ENCODE measurements around the gene MARK2. TPM values are rescaled to one million over a fixed set of nuclear protein-coding genes. Genes with fewer than 3 reads are reported as not detected.

The MARK2 gene
- total and polyA plus RNA-seq, 2 donors (not counting 1 experiment from before 2014, with no cell fraction given): 6.4 to 12.3 TPM

DNA sequence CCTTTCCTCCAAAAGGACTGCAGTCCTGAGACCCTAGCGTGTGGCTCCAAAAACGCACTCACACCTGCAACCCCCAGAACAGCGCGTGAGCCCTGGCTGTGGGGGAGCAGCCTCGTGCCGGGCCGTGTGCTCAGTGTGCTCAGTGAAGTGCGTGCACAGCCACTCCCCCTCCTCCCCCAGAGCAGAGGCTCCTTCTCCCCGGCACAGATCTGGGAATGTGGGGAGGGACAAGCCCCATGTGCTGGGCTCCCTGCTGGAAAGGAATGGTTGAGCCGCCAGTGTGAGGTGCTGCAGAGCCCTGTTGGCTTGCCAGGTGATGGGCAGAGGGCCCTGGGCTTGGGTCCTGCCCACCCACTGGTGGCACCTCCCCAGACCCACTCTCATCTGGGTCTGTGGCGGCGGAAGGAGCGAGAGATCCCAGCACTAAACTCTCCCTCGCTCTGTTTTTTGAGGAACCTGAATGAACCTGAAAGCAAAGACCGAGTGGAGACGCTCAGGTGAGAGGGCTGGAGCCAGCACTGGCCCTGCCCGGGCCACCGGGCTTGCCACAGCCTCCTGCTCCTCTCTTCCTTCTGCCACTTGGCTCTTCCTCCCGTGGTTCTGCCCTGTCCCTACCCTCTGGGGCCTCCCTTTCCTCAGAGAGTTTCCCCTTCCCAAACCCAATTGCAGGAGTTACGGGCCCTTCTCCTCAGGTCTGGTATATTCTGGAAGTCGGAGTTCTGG, 69.1 kb downstream of the MARK2 start:
- TF ChIP-seq, protein P1, sequence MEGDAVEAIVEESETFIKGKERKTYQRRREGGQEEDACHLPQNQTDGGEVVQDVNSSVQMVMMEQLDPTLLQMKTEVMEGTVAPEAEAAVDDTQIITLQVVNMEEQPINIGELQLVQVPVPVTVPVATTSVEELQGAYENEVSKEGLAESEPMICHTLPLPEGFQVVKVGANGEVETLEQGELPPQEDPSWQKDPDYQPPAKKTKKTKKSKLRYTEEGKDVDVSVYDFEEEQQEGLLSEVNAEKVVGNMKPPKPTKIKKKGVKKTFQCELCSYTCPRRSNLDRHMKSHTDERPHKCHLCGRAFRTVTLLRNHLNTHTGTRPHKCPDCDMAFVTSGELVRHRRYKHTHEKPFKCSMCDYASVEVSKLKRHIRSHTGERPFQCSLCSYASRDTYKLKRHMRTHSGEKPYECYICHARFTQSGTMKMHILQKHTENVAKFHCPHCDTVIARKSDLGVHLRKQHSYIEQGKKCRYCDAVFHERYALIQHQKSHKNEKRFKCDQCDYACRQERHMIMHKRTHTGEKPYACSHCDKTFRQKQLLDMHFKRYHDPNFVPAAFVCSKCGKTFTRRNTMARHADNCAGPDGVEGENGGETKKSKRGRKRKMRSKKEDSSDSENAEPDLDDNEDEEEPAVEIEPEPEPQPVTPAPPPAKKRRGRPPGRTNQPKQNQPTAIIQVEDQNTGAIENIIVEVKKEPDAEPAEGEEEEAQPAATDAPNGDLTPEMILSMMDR (conservative IDR thresholded peaks at IDR 0.05 in 1 of 2, IDR thresholded peaks at IDR 0.05 in 1 of 2; ENCODE audit: low read depth in 1 of 2, low read length in 2 of 2): no peak
- no peak for TF ChIP-seq EZH2 (IDR thresholded peaks at IDR 0.05; ENCODE audit: low read length, missing control alignments)
- H3K4me3 ChIP-seq (replicated peaks in 1 of 4; ENCODE audit: control extremely low read depth in 1 of 4, insufficient read depth in 1 of 4, low read depth in 3 of 4, low read length in 4 of 4): no peak overlapping the region
- no peak overlapping the region for H3K9ac ChIP-seq (ENCODE audit: insufficient read depth, low read length)
- H3K27ac ChIP-seq (ENCODE audit: insufficient read depth, low read length): no peak overlapping the region
- H3K36me3 ChIP-seq (ENCODE audit: control insufficient read depth, insufficient read depth, low read length): peaks cover 23% of the 10 kb centered on the region
- no peaks in the 10 kb centered on the region for H3K27me3 ChIP-seq (ENCODE audit: control insufficient read depth, insufficient read depth, low read length)
- no peak overlapping the region for H3K4me2 ChIP-seq (ENCODE audit: extremely low read depth, insufficient read depth, low read length)
- H3K79me2 ChIP-seq (ENCODE audit: control insufficient read depth, insufficient read depth, low read length): no peaks in the 10 kb centered on the region
- no peak overlapping the region for H2AFZ ChIP-seq (ENCODE audit: low read length)
- H4K20me1 ChIP-seq (ENCODE audit: control insufficient read depth, extremely low read depth, insufficient read depth, low read length): no peaks in the 10 kb centered on the region
- H3K9me3 ChIP-seq (ENCODE audit: control insufficient read depth, insufficient read depth, low read depth, low read length): no peaks in the 10 kb centered on the region
- DNase-seq (ENCODE audit: low read depth in 2 of 2): no peak
- H3K4me1 ChIP-seq (ENCODE audit: control insufficient read depth, extremely low read depth, insufficient read depth, low read length): peaks cover 3% of the 10 kb centered on the region

DNA sequence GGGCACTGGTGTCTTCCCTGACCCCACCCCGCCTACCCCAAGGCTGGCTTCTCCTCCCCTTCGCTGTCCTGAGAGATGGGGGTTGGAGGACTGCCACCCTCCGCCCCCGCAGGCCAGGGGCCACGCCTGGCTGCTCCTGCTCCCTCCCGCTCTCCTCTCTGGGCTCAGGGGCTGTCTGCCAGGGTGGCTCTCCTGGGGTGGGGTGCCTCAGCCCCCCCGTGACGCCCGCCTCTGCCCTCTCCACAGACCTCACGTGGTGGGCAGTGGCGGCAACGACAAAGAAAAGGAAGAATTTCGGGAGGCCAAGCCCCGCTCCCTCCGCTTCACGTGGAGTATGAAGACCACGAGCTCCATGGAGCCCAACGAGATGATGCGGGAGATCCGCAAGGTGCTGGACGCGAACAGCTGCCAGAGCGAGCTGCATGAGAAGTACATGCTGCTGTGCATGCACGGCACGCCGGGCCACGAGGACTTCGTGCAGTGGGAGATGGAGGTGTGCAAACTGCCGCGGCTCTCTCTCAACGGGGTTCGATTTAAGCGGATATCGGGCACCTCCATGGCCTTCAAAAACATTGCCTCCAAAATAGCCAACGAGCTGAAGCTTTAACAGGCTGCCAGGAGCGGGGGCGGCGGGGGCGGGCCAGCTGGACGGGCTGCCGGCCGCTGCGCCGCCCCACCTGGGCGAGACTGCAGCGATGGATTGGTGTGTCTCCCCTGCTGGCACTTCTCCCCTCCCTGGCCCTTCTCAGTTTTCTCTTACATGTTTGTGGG, 69.9 kb downstream of the MARK2 start:
- H3K4me3 ChIP-seq (replicated peaks in 1 of 4; ENCODE audit: control extremely low read depth in 1 of 4, insufficient read depth in 1 of 4, low read depth in 3 of 4, low read length in 4 of 4): no peak overlapping the region
- no peak overlapping the region for H3K9ac ChIP-seq (ENCODE audit: insufficient read depth, low read length)
- H3K9me3 ChIP-seq (ENCODE audit: control insufficient read depth, insufficient read depth, low read depth, low read length): no peaks in the 10 kb centered on the region
- H3K27me3 ChIP-seq (ENCODE audit: control insufficient read depth, insufficient read depth, low read length): no peaks in the 10 kb centered on the region
- H4K20me1 ChIP-seq (ENCODE audit: control insufficient read depth, extremely low read depth, insufficient read depth, low read length): no peaks in the 10 kb centered on the region
- DNase-seq (ENCODE audit: low read depth in 2 of 2): no peak
- H3K36me3 ChIP-seq (ENCODE audit: control insufficient read depth, insufficient read depth, low read length): peaks cover 17% of the 10 kb centered on the region
- H3K27ac ChIP-seq (ENCODE audit: insufficient read depth, low read length): no peak overlapping the region
- no peaks in the 10 kb centered on the region for H3K79me2 ChIP-seq (ENCODE audit: control insufficient read depth, insufficient read depth, low read length)
- no peak for TF ChIP-seq EZH2 (IDR thresholded peaks at IDR 0.05; ENCODE audit: low read length, missing control alignments)
- TF ChIP-seq, protein P1 (conservative IDR thresholded peaks at IDR 0.05 in 1 of 2, IDR thresholded peaks at IDR 0.05 in 1 of 2; ENCODE audit: low read depth in 1 of 2, low read length in 2 of 2): no peak
- no peak overlapping the region for H2AFZ ChIP-seq (ENCODE audit: low read length)
- no peak overlapping the region for H3K4me2 ChIP-seq (ENCODE audit: extremely low read depth, insufficient read depth, low read length)
- peaks cover 3% of the 10 kb centered on the region for H3K4me1 ChIP-seq (ENCODE audit: control insufficient read depth, extremely low read depth, insufficient read depth, low read length)
